Upper lobe of right lung (tissue), 1 donor: ENCODE results near the gene BRD3OS. TPM values are rescaled to one million over a fixed set of nuclear protein-coding genes. Genes with fewer than 3 reads are reported as not detected.

ENCODE experiments used
- ATAC-seq: fragments of 200-7000 bp; cut with Tn5 transposase; one replicate; pipeline ENCODE4 v1.9.1; 2020; ENCODE audit warnings: mild to moderate bottlenecking, moderate library complexity
- DNase-seq: peaks from one replicate; pipeline ENCODE4 v3.0.0-alpha.2; 2020
- H3K27ac ChIP-seq: fragments of 200-600 bp; one replicate; pipeline ENCODE4 v1.8.0; 2022
- H3K27me3 ChIP-seq: fragments of 200-600 bp; one replicate; pipeline ENCODE4 v1.8.0; 2022; ENCODE audit warnings: mild to moderate bottlenecking
- H3K36me3 ChIP-seq: fragments of 200-600 bp; one replicate; pipeline ENCODE4 v1.8.0; 2022
- H3K4me1 ChIP-seq: fragments of 200-600 bp; one replicate; pipeline ENCODE4 v1.8.0; 2022
- H3K4me3 ChIP-seq: fragments of 200-600 bp; one replicate; pipeline ENCODE4 v1.8.0; 2022; ENCODE audit warnings: mild to moderate bottlenecking
- H3K9me3 ChIP-seq: fragments of 200-600 bp; one replicate; pipeline ENCODE4 v1.8.0; 2022
- CTCF ChIP-seq: fragments of 200-600 bp; IDR thresholded peaks from one replicate; pipeline ENCODE4 v1.8.0; 2022; ENCODE audit warnings: antibody characterized with exemption
- intact Hi-C: fragments of 100-400 bp; cut with DNase I; formaldehyde crosslinking; loops from one replicate; pipeline ENCODE4 v1.11.0; 2022
- total RNA-seq: library from RNA; stranded (reverse); fragmentation: NEBNext Ultra II Directional; extraction: Animal tissue kit (Norgen Biotek cat#: 25700); gene quantifications from one replicate; pipeline ENCODE4 v1.2.1, GENCODE V29; 2021
- donor health status: DM: no; HTN: yes; CAD: no; lungs with severe emphysema.

BRD3OS gene
- total RNA-seq, 1 donor from 2014 or later: 10.7 TPM

GRCh38 chr9:133998915-133999595 lies 26.2 kb upstream of the BRD3OS start:
- intact Hi-C loops: loop anchor here (5.0 kb wide), 1 partner anchor 217 kb away; no protein-coding TSS in a partner anchor
- Histone ChIP-seq H3K4me1 (peaks cover 3% of the 10 kb centered on the region), H3K36me3 (no peaks in the 10 kb centered on the region), H3K9me3 (no peaks in the 10 kb centered on the region), H3K4me3 (no peak overlapping the region), H3K27me3 (no peaks in the 10 kb centered on the region), H3K27ac (no peak overlapping the region)
- no peak for DNase-seq
- no peak for TF ChIP-seq CTCF
- ATAC-seq: no peak

DNA sequence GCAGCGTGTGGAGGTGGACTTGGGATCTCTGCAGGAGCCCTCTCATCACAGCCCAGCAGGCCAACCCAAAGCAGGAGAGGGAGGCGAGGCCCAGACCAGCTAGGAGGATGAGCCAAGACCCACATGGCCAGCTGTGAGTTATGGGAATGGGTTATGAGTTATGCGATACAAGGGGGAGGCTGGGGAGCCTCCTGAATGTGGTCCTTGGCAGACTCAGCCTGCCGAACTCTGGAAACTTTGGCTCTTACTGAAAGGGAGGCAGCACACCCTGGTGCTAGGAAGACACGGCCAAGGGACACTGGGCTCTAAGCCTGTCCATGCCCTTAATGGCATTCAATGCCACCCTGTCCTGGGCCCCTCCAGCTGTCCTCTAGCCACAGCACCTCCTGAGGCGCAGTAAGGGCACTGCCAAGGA lies 25.4 kb upstream of the BRD3OS start:
- no peaks in the 10 kb centered on the region for H3K9me3 ChIP-seq
- no peaks in the 10 kb centered on the region for H3K27me3 ChIP-seq
- DNase-seq (no peak), ATAC-seq (no peak)
- H3K4me1 ChIP-seq: no peaks in the 10 kb centered on the region
- intact Hi-C loops: loop anchor here (5.0 kb wide), 1 partner anchor 218 kb away; no protein-coding TSS in a partner anchor
- H3K4me3 ChIP-seq: no peak overlapping the region
- no peak for TF ChIP-seq CTCF
- no peaks in the 10 kb centered on the region for H3K36me3 ChIP-seq
- H3K27ac ChIP-seq: no peak overlapping the region

DNA sequence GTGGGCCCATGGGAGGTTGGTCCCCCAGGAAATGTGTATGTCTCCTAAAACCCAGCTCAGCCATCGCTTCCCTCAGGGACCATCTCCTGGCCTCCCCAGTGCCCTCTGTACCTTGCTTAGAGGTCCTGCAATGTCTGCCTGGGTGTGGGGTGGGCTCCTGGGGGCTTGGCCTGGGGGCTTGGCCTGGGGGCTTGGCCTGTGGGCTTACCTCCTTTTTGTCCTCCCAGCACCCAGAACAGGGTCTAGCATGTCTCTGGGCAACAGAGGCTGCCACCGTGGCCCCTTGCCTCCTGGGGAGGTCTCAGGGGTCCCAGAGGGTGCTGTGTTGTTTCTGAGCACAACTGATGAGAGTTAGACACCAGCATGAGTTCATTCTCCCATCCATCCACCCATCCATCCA lies 22.5 kb upstream of the BRD3OS start:
- no peak for ATAC-seq

GRCh38 chr9:134003237-134003636 lies 22.0 kb upstream of the BRD3OS start:
- no peaks in the 10 kb centered on the region for H3K9me3 ChIP-seq
- H3K27ac ChIP-seq: no peak overlapping the region
- no peak overlapping the region for H3K4me3 ChIP-seq
- H3K27me3 ChIP-seq: no peaks in the 10 kb centered on the region
- ATAC-seq (no peak), DNase-seq (no peak)
- no peak for TF ChIP-seq CTCF
- intact Hi-C loops: no loop called here
- H3K36me3 ChIP-seq: no peaks in the 10 kb centered on the region
- no peaks in the 10 kb centered on the region for H3K4me1 ChIP-seq

More for the DNA sequence above, 22.5 kb upstream of the BRD3OS start:
- Histone ChIP-seq H3K4me3 (no peak overlapping the region), H3K27me3 (no peaks in the 10 kb centered on the region), H3K9me3 (no peaks in the 10 kb centered on the region), H3K36me3 (no peaks in the 10 kb centered on the region), H3K4me1 (no peaks in the 10 kb centered on the region), H3K27ac (no peak overlapping the region)
- intact Hi-C loops: no loop called here
- no peak for TF ChIP-seq CTCF
- DNase-seq: no peak

GRCh38 chr9:134004131-134004873 lies 21.0 kb upstream of the BRD3OS start:
- intact Hi-C loops: no loop called here
- no peak overlapping the region for H3K27ac ChIP-seq
- H3K27me3 ChIP-seq: no peaks in the 10 kb centered on the region
- no peaks in the 10 kb centered on the region for H3K36me3 ChIP-seq
- no peaks in the 10 kb centered on the region for H3K9me3 ChIP-seq
- DNase-seq (no peak), ATAC-seq (no peak)
- no peak for TF ChIP-seq CTCF
- H3K4me1 ChIP-seq: no peaks in the 10 kb centered on the region
- H3K4me3 ChIP-seq: no peak overlapping the region
